ENCODE data around the gene CPA1. TPM values are rescaled to one million over a fixed set of nuclear protein-coding genes. Genes with fewer than 3 reads are reported as not detected.

CPA1 gene
- total RNA-seq, 1 donor from 2014 or later: not detected

DNA sequence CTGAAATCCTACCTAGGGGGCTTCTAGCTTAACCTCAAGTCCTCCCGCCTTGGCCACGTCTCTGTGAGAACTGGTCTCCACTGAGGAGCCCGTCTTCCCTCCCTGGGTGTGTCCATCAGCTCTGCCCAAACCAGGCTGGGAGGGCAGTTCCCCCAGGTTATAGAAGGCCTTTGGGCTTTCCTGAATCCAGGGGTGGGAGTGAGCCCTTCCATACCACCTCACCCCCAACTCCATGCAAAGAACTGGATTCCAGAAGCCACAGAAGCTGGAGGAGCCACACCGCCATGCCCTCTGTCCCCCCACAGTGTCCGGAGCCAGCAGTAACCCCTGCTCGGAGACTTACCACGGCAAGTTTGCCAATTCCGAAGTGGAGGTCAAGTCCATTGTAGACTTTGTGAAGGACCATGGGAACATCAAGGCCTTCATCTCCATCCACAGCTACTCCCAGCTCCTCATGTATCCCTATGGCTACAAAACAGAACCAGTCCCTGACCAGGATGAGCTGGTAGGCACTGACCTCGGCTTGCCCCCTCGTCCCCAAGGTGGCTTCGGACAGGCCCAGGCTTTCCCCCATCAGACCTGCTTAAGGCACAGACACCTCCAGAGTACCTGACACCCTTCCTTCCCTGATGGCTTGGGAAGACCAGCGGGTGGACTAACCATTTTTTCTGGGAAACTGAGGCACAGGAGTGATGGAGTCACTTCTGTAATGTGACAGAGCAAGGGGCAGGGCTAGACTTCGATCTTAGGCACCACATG is 4.7 kb downstream of the CPA1 start:
- Mint-ChIP-seq H3K4me3 (ENCODE audit: low read depth) (no peak overlapping the region), H3K36me3 (ENCODE audit: low read depth) (no peaks in the 10 kb centered on the region), H3K4me1 (ENCODE audit: low read depth) (no peaks in the 10 kb centered on the region), H3K9me3 (no peaks in the 10 kb centered on the region), H3K27ac (no peak overlapping the region), H3K27me3 (ENCODE audit: low read depth) (no peaks in the 10 kb centered on the region)
- intact Hi-C loops (cut with micrococcal nuclease): no loop called here
- no peak for DNase-seq (ENCODE audit: low spot score)

DNA sequence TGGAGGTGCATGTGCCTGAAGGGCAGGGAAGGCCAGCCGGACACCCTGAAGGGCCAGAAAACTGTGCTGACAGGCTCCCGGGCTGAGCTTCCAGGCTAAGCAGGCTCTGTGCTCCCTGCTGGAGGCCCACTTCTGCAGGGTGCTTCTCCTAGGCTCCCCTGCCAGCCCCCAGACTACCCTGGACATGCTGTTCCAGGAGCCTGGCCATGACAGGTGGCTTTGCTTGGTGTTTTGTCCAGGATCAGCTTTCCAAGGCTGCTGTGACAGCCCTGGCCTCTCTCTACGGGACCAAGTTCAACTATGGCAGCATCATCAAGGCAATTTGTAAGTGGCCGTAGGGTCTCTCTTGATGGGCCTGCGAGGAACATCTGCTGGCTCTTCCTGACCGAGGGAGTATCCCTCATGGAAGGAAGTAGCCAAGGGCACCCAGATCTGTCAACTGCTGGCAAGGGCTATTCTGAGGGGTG is 5.3 kb downstream of the CPA1 start:
- Mint-ChIP-seq H3K4me3 (ENCODE audit: low read depth) (no peak overlapping the region), H3K9me3 (no peaks in the 10 kb centered on the region), H3K27ac (no peak overlapping the region), H3K27me3 (ENCODE audit: low read depth) (no peaks in the 10 kb centered on the region), H3K4me1 (ENCODE audit: low read depth) (no peaks in the 10 kb centered on the region), H3K36me3 (ENCODE audit: low read depth) (no peaks in the 10 kb centered on the region)
- no peak for DNase-seq (ENCODE audit: low spot score)
- intact Hi-C loops (cut with micrococcal nuclease): no loop called here

DNA sequence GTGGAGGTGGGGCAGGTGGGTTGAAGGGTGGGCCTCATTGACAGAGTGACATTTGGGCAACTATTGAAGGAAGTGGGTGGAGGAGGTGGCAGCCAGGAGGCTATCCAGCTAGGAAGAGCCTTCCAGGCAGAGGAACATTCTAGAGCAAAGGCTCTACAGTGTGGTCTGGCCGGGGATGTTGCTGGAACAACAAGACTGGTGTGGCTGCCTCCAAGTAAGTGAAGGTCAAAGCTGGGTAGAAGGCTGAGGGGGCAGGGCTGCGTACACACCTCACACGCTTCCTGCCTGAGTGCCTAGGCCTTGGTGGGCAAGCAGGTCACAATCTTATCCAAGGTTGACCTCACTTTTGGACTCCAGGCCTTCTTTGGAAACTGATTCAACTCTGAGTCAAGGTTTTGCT is 6.6 kb downstream of the CPA1 start:
- intact Hi-C loops (cut with micrococcal nuclease): no loop called here
- H3K4me3 Mint-ChIP-seq (ENCODE audit: low read depth): no peak overlapping the region
- no peaks in the 10 kb centered on the region for H3K36me3 Mint-ChIP-seq (ENCODE audit: low read depth)
- no peak overlapping the region for H3K27ac Mint-ChIP-seq
- no peak for DNase-seq (ENCODE audit: low spot score)
- no peaks in the 10 kb centered on the region for H3K9me3 Mint-ChIP-seq
- H3K27me3 Mint-ChIP-seq (ENCODE audit: low read depth): no peaks in the 10 kb centered on the region
- no peaks in the 10 kb centered on the region for H3K4me1 Mint-ChIP-seq (ENCODE audit: low read depth)

DNA sequence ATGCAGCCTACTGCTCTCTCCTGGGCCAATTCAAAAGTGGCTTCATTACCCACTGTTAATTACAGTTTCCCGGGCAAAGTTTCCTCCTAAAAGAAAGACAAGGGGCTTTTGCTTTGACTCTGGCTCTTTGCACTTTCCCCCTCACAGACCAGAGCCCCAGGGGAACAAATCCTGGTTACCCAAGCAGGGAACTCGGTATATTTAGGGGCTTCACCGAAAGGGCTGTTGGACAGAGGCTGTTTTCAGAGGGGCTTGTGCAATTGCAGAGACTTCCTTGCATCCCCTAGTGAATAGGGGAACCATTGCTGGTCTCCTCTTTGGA is 7.0 kb downstream of the CPA1 start:
- Mint-ChIP-seq H3K27ac (no peak overlapping the region), H3K36me3 (ENCODE audit: low read depth) (no peaks in the 10 kb centered on the region), H3K4me1 (ENCODE audit: low read depth) (no peaks in the 10 kb centered on the region), H3K4me3 (ENCODE audit: low read depth) (no peak overlapping the region), H3K27me3 (ENCODE audit: low read depth) (no peaks in the 10 kb centered on the region), H3K9me3 (no peaks in the 10 kb centered on the region)
- no peak for DNase-seq (ENCODE audit: low spot score)
- intact Hi-C loops (cut with micrococcal nuclease): no loop called here

DNA sequence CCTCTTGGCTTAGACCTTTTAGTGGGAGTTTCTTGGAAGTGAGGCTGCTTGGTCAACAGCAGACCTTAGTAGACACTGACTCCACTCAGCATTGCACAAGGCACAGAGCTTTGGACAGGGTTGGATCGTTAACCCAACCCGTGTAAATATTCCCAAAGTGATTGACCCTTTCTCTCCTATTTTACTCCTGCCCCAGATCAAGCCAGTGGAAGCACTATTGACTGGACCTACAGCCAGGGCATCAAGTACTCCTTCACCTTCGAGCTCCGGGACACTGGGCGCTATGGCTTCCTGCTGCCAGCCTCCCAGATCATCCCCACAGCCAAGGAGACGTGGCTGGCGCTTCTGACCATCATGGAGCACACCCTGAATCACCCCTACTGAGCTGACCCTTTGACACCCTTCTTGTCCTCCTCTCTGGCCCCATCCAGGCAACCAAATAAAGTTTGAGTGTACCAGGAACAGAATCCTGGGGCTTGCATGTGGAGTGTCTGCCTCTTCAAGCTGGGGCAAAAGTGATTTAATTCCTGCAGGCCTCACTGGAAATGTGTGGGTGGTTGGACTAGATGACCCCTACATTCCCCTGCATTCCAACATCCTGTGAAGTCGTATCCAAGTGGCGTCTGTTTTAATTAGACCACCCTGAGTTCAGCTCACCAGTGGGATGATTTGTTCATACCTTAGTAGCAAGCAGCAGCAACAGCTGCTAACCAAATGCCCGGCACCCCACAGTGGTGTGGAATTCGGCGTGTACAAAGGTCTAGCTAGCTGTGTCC is 7.5 kb downstream of the CPA1 start:
- intact Hi-C loops (cut with micrococcal nuclease): no loop called here
- Mint-ChIP-seq H3K27ac (no peak overlapping the region), H3K36me3 (ENCODE audit: low read depth) (no peaks in the 10 kb centered on the region), H3K9me3 (no peaks in the 10 kb centered on the region), H3K27me3 (ENCODE audit: low read depth) (no peaks in the 10 kb centered on the region), H3K4me1 (ENCODE audit: low read depth) (no peaks in the 10 kb centered on the region), H3K4me3 (ENCODE audit: low read depth) (no peak overlapping the region)
- DNase-seq (ENCODE audit: low spot score): no peak

DNA sequence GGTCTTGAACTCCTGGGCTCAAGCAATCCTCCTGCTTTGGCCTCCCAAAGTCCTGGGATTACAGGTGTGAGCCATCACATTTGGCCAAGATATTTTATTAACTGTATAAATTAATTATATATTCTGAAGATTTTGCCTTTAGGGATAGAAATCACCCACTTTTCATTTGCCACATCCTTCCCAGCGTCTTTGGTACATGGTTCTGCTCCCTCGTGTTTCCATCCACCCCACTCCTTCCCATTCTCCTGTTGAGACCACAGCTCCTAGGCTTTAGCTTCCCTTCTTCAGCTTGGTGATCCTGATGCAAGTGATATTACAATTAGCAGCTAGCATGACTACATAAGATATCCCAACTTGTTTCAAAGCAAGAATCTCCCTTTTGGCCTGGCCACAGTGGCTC is 8.4 kb downstream of the CPA1 start:
- peaks cover 8% of the 10 kb centered on the region for H3K4me1 Mint-ChIP-seq (ENCODE audit: low read depth)
- intact Hi-C loops (cut with micrococcal nuclease): no loop called here
- no peaks in the 10 kb centered on the region for H3K36me3 Mint-ChIP-seq (ENCODE audit: low read depth)
- H3K9me3 Mint-ChIP-seq: no peaks in the 10 kb centered on the region
- no peak overlapping the region for H3K4me3 Mint-ChIP-seq (ENCODE audit: low read depth)
- H3K27ac Mint-ChIP-seq: no peak overlapping the region
- DNase-seq (ENCODE audit: low spot score): no peak
- H3K27me3 Mint-ChIP-seq (ENCODE audit: low read depth): no peaks in the 10 kb centered on the region

DNA sequence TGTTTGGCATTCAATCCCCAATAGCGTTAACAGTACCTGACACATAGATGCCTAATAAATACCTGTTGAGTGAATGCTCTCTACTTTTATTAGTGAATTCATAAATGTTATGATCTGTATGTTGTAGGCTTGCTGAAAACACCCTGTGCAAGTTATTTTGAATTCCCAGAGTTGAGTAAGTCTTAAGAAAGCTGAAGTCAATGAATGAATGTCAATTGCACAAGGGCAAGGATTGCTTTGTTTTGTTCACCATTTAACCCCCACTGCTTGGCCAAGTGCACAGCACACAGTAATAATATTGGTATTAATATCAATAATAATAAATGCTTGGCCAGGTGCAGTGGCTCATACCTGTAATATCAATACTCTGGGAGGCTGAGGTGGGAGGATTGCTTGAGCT is 10.2 kb downstream of the CPA1 start:
- DNase-seq (ENCODE audit: low spot score): no peak
- H3K4me3 Mint-ChIP-seq (ENCODE audit: low read depth): no peak overlapping the region
- H3K36me3 Mint-ChIP-seq (ENCODE audit: low read depth): peaks cover 4% of the 10 kb centered on the region
- intact Hi-C loops (cut with micrococcal nuclease): no loop called here
- no peaks in the 10 kb centered on the region for H3K27me3 Mint-ChIP-seq (ENCODE audit: low read depth)
- H3K4me1 Mint-ChIP-seq (ENCODE audit: low read depth): peaks cover 23% of the 10 kb centered on the region
- no peak overlapping the region for H3K27ac Mint-ChIP-seq
- H3K9me3 Mint-ChIP-seq: no peaks in the 10 kb centered on the region

DNA sequence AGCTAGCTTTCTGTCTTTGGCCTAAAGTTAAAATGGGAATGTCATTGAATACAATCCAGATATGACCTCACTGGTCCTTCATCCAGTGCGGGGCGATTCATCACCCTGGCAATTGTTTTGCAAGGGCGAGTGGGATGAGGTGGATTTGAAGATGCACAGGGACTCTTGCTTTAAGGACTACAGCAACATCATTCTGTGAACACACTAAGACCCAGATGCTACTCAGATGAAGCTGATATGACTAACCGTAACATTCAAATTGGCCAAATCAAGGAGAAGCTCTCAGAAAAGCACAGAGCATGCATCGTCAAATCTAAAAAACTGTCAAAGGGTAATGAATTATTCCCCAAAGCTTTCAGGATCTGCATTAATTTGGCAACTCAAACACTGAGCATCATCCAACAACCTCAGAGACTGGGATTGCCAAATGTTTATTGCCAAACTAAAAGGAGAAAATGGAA is 12.8 kb downstream of the CPA1 start:
- DNase-seq (ENCODE audit: low spot score): no peak
- intact Hi-C loops (cut with micrococcal nuclease): no loop called here
- no peak overlapping the region for H3K27ac Mint-ChIP-seq
- peaks cover 25% of the 10 kb centered on the region for H3K4me1 Mint-ChIP-seq (ENCODE audit: low read depth)
- H3K36me3 Mint-ChIP-seq (ENCODE audit: low read depth): peaks cover 14% of the 10 kb centered on the region
- no peaks in the 10 kb centered on the region for H3K9me3 Mint-ChIP-seq
- H3K27me3 Mint-ChIP-seq (ENCODE audit: low read depth): no peaks in the 10 kb centered on the region
- no peak overlapping the region for H3K4me3 Mint-ChIP-seq (ENCODE audit: low read depth)

DNA sequence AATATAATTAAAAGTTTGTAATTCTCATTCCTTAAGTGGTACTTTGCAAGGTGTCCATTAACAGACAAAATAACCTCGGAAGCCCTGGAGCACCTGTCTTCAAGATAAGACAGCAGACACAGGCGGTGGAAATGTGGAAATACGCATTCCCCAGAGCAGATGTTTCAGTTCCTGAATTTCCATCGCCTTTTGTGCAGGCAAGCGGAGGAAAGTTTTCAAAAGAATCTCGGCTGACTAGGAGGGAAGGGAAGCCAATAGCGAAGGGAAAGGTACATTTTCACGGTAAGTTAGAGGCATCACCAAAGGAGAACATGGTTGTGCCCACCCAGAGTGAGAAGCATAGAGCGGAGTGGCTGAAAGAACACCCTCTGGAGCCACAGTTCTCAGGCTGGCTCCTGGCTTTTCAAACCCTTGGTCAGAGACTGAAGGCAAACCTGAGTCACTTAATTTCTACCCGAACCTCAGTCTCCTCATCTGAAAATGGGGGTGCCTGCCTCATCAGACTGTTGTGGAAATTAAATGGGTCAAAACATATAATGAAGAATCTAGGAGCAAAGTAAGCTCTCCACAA is 13.6 kb downstream of the CPA1 start:
- no peaks in the 10 kb centered on the region for H3K9me3 Mint-ChIP-seq
- peak overlapping the region; percentile 66 for H3K27ac Mint-ChIP-seq
- no peaks in the 10 kb centered on the region for H3K27me3 Mint-ChIP-seq (ENCODE audit: low read depth)
- peak overlapping the region; percentile 47 for H3K4me3 Mint-ChIP-seq (ENCODE audit: low read depth)
- H3K4me1 Mint-ChIP-seq (ENCODE audit: low read depth): peaks cover 28% of the 10 kb centered on the region
- intact Hi-C loops (cut with micrococcal nuclease): no loop called here
- H3K36me3 Mint-ChIP-seq (ENCODE audit: low read depth): peaks cover 22% of the 10 kb centered on the region
- no peak for DNase-seq (ENCODE audit: low spot score)

DNA sequence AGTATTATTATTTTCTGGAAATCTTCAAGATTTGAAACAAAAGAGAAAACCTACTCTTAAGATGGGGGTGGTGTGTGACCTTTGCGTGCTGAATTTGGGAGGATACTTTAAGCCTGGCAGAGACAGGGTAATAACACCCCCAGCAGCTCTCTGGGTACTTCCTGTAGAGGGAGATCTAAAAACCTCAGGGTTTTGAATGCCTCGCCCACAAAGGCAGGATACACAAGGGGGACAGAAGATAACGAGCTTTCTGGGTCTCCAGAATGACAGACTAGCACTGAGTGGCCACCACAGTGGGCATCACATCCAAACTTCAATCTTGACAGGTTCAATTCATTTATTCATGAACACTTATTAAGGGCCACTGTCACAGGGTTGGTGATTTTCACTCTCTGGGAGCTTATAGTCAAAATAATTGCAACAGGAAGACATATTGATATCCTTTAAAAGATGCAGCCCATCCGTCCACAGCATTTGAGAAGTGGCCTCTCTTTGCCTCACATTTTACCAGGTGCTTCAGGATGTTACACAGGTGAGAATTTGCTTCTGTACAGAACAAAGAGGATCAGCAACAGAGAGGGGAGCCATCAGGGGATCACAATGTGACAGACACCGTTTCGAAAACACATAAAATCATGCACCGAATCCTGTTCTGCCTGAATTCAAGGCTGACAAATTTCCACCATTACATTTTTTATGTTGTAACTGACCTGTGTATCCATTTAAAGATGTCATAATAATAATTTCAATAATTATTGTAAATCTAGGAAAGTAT is 14.3 kb downstream of the CPA1 start:
- Mint-ChIP-seq H3K27me3 (ENCODE audit: low read depth) (no peaks in the 10 kb centered on the region), H3K9me3 (no peaks in the 10 kb centered on the region), H3K27ac (peak overlapping the region; percentile 66), H3K4me3 (ENCODE audit: low read depth) (peak overlapping the region; percentile 5), H3K36me3 (ENCODE audit: low read depth) (peaks cover 25% of the 10 kb centered on the region), H3K4me1 (ENCODE audit: low read depth) (peaks cover 28% of the 10 kb centered on the region)
- intact Hi-C loops (cut with micrococcal nuclease): no loop called here
- DNase-seq (ENCODE audit: low spot score): peak; percentile 24

DNA sequence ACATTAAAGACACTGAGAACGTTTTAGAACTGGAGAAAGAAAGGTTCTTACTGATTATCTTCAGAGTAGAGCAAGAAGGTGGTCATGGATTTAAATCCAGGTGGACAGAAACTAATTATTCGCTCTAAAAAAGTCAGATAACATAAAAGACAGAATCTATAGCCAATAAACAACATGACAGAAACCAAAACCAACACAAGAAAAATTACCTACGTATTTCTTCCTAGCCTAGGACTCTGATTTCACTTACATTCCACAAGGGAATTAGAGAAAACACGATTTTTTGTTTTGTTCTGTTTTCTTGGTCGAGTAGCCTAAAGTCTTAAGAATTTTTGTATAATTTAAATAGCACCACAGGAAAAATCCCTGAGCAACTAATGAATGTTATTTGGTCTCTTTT is 15.1 kb downstream of the CPA1 start:
- Mint-ChIP-seq H3K4me1 (ENCODE audit: low read depth) (peaks cover 28% of the 10 kb centered on the region), H3K27ac (no peak overlapping the region), H3K9me3 (no peaks in the 10 kb centered on the region), H3K36me3 (ENCODE audit: low read depth) (peaks cover 29% of the 10 kb centered on the region), H3K27me3 (ENCODE audit: low read depth) (no peaks in the 10 kb centered on the region), H3K4me3 (ENCODE audit: low read depth) (no peak overlapping the region)
- DNase-seq (ENCODE audit: low spot score): no peak
- intact Hi-C loops (cut with micrococcal nuclease): no loop called here

DNA sequence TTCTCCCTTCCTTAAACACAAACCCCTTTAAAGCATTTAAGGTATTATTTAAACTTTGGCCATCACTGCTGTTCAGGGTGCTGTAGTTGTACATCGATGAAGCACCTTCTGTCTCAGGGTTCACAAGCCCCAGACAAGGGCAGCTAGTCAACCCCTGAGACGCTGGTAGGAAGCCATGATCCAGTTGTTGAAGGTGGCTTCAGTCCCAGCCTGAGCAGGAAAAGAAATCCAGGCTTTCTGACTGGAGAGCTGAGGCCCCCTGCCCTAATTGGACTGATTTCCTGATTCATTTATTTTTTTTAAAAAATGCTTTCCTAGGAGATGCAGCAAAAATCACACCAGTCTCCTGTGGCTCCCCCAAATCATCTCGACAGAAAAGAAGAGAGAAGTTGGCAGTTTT is 15.8 kb downstream of the CPA1 start:
- Mint-ChIP-seq H3K9me3 (no peaks in the 10 kb centered on the region), H3K4me1 (ENCODE audit: low read depth) (peaks cover 28% of the 10 kb centered on the region), H3K27me3 (ENCODE audit: low read depth) (no peaks in the 10 kb centered on the region), H3K4me3 (ENCODE audit: low read depth) (no peak overlapping the region), H3K36me3 (ENCODE audit: low read depth) (peaks cover 31% of the 10 kb centered on the region), H3K27ac (peak overlapping the region; percentile 40)
- DNase-seq (ENCODE audit: low spot score): no peak
- intact Hi-C loops (cut with micrococcal nuclease): no loop called here

All from activated T-helper 2 cell treated with anti-CD3 and anti-CD28 coated beads, Interferon-gamma antibody, Interleukin-2, Interleukin-4, amounts not matched to agents 10 μg/mL and 5 μg/mL and 100 μg/mL, durations not matched to agents 14 hours and 24 hours and 36 hours (primary cell).